AG10803 (cell line): ENCODE results near the gene CMTM7.

Source experiments
- DNase-seq: peaks from one replicate; pipeline ENCODE4 v3.0.0; 2010; ENCODE audit warnings: low read depth
- H3K4me3 ChIP-seq: 2 replicates; pipeline ENCODE4 v1.5.1; 2011; ENCODE audit warnings: mild to moderate bottlenecking, low read length, control low read depth
- CTCF ChIP-seq: conservative IDR thresholded peaks from 2 replicates; pipeline ENCODE4 v1.5.1; 2011; ENCODE audit warnings: mild to moderate bottlenecking, low read length, control low read depth, inconsistent platforms

Gene CMTM7

DNA sequence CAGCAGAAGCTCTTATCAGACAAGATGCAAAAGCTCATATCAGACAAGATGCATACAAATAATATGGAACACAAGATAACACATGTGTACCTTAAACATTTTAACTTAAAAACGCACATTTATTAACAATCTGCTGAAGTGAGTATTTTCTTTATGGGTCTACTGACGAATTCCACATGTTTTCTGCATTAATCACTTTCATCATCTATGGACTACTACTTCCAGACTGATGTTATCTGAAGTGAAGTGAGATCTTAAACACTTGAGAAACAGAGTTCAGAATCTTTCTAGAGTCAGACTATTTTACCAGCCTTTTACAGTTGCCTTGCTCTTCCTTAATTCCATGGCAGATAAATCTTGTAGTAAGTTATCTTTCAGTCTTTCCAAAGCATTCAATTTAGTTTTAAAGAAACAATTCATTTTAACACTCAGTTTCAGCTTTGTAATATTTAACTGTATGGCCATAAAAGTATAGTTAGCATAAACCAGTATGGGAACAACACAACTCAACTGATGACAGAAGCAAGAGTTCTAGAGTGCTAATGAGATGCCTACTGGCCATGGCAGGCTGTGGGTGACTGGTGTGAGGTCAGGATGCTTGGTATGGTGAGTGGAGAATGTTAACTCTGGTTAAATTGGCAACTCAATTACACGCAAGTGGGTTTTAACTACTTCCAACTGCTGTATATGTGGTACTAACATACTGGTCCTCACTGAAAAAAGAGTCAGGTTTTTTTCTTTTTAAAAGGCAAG, 101.2 kb downstream of the CMTM7 start:
- DNase-seq: peak; percentile 22
- TF ChIP-seq CTCF: no peak
- no peak overlapping the region for H3K4me3 ChIP-seq

- DNase-seq: no peak
- H3K4me3 ChIP-seq: no peak overlapping the region
- TF ChIP-seq CTCF: no peak
Observed at GRCh38 chr3:32493437-32494414, 102.1 kb downstream of the CMTM7 start.

- no peak for TF ChIP-seq CTCF
Observed at GRCh38 chr3:32495085-32495484, 103.4 kb downstream of the CMTM7 start.

GRCh38 chr3:32495609-32496008, 104.0 kb downstream of the CMTM7 start:
- TF ChIP-seq CTCF: no peak
- DNase-seq: no peak
- no peak overlapping the region for H3K4me3 ChIP-seq

More at GRCh38 chr3:32495085-32495484, 103.4 kb downstream of the CMTM7 start:
- no peak for DNase-seq
- no peak overlapping the region for H3K4me3 ChIP-seq

DNA sequence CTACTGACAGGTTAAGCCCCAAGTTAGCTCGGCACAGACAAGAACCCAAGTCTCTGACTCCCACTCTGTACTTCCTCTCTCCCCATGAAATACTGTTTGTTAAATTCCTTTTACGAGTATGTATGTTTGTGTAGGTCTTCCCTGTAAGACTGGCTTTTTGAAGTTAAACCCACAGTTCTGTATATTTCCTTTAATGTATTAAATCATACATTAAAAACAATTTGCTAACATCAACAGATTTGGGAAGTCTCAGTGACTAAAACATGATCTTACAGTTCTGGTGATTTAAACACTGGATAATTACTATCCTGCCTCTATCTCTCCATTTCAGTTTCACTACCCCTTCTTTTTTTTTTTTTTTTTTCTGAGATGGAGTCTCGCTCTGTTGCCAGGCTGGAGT, 106.6 kb downstream of the CMTM7 start:
- TF ChIP-seq CTCF: no peak
- no peak for DNase-seq
- no peak overlapping the region for H3K4me3 ChIP-seq

GRCh38 chr3:32498992-32499391, 107.3 kb downstream of the CMTM7 start:
- TF ChIP-seq CTCF: no peak
- H3K4me3 ChIP-seq: no peak overlapping the region
- no peak for DNase-seq

DNA sequence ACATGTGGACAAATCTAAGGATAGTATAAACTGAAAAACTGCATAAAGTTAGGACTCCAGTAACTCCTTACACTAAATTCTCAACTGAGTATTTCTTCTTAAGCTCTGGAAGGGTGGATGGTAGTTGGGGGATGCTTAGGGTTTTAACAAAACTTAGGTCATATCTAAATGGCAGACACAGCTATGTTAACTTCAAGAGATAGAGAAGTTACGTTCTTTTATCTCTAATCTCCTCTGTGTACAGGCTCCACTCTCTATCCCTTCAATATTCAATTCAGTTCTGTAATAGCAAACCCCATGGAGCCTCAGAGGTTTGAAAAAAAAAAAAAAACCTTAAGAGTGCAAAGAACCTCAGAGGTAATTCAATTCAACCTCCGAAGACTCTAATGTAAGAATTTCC, 107.9 kb downstream of the CMTM7 start:
- TF ChIP-seq CTCF: no peak
- H3K4me3 ChIP-seq: no peak overlapping the region
- DNase-seq: no peak
